SU-DHL-6 (cell line): ENCODE data around the gene GTPBP10.

ENCODE experiments used
- H2AFZ ChIP-seq: fragments of 200-600 bp; sonication (generic); 2 replicates; pipeline ENCODE4 v1.6.1; 2014; ENCODE audit warnings: low read depth, mild to moderate bottlenecking, moderate library complexity, mixed read lengths, antibody characterized with exemption, low read length; ENCODE audit not compliant: severe bottlenecking
- H3F3A ChIP-seq: fragments of 200-600 bp; shearing (Covaris generic); 2 replicates; pipeline ENCODE4 v1.6.0; 2016; ENCODE audit warnings: antibody characterized with exemption, mild to moderate bottlenecking; ENCODE audit not compliant: insufficient read depth
- H3K27ac ChIP-seq: fragments of 200-600 bp; sonication (generic); 2 replicates; pipeline ENCODE4 v1.5.1; 2016; ENCODE audit warnings: low read depth, mild to moderate bottlenecking, low read length, moderate library complexity, mixed read lengths
- H3K27me3 ChIP-seq: fragments of 200-600 bp; sonication (generic), shearing (Covaris generic); 2 replicates; pipeline ENCODE4 v1.6.0; 2014; ENCODE audit warnings: mild to moderate bottlenecking, low read length
- H3K36me3 ChIP-seq: fragments of 200-600 bp; sonication (generic); 2 replicates; pipeline ENCODE4 v1.6.1; 2014; ENCODE audit warnings: mild to moderate bottlenecking, low read length, mixed read lengths
- H3K4me2 ChIP-seq: fragments of 300-600, 200-600 bp; shearing (Covaris generic), sonication (generic); 2 replicates; pipeline ENCODE4 v1.6.0; 2014; ENCODE audit warnings: low read length, low read depth, mild to moderate bottlenecking; ENCODE audit not compliant: poor library complexity, severe bottlenecking
- H3K4me3 ChIP-seq: fragments of 200-600 bp; sonication (generic); 2 replicates; pipeline ENCODE4 v1.5.1; 2014; ENCODE audit warnings: antibody characterized with exemption, low read length, mild to moderate bottlenecking, mixed read lengths; ENCODE audit not compliant: insufficient read depth, poor library complexity, severe bottlenecking
- H3K79me2 ChIP-seq: fragments of 200-600 bp; sonication (generic); 2 replicates; pipeline ENCODE4 v1.6.1; 2014; ENCODE audit warnings: mild to moderate bottlenecking, low read length, moderate library complexity; ENCODE audit not compliant: insufficient read depth
- H3K9ac ChIP-seq: fragments of 200-600 bp; sonication (generic); 2 replicates; pipeline ENCODE4 v1.7.0; 2014; ENCODE audit warnings: mild to moderate bottlenecking, low read length
- H3K9me2 ChIP-seq: fragments of 200-600 bp; sonication (generic); replicated peaks from 2 replicates; pipeline ENCODE4 v1.6.1; 2014; ENCODE audit warnings: low read length; ENCODE audit not compliant: insufficient read depth
- H3K9me3 ChIP-seq: fragments of 200-600 bp; sonication (generic); 2 replicates; pipeline ENCODE4 v1.6.1; 2014; ENCODE audit warnings: low read length, mixed read lengths; ENCODE audit not compliant: insufficient read depth
- H4K20me1 ChIP-seq: fragments of 200-600 bp; sonication (generic); 2 replicates; pipeline ENCODE4 v1.6.1; 2014; ENCODE audit warnings: low read depth, mild to moderate bottlenecking, antibody characterized with exemption, low read length, moderate library complexity, mixed read lengths
- CTCF ChIP-seq: fragments of 200-600 bp; sonication (generic); IDR thresholded peaks from one replicate; pipeline ENCODE4 v1.5.1; 2017; ENCODE audit warnings: antibody characterized with exemption, mild to moderate bottlenecking, low read length, moderate library complexity; ENCODE audit not compliant: insufficient read depth, poor library complexity, severe bottlenecking
- EZH2phosphoT487 ChIP-seq: fragments of 200-600 bp; sonication (generic), shearing (Covaris generic); conservative IDR thresholded peaks from 2 replicates; pipeline ENCODE4 v1.6.1; 2018; ENCODE audit warnings: mild to moderate bottlenecking, antibody characterized with exemption, low read length, moderate library complexity, mixed read lengths

GTPBP10 gene

GRCh38 chr7:90424720-90425119 is 78.2 kb downstream of the GTPBP10 start:
- no peak for TF ChIP-seq CTCF
- no peak for TF ChIP-seq EZH2phosphoT487
- Histone ChIP-seq H3K9me2 (no peaks in the 10 kb centered on the region), H3K9me3 (no peaks in the 10 kb centered on the region), H3K27ac (no peak overlapping the region), H3K36me3 (no peaks in the 10 kb centered on the region), H4K20me1 (no peaks in the 10 kb centered on the region), H3K4me3 (no peak overlapping the region), H3K4me2 (no peak overlapping the region), H2AFZ (no peak overlapping the region), H3K9ac (no peak overlapping the region), H3F3A (no peaks in the 10 kb centered on the region), H3K79me2 (no peaks in the 10 kb centered on the region), H3K27me3 (no peaks in the 10 kb centered on the region)

DNA sequence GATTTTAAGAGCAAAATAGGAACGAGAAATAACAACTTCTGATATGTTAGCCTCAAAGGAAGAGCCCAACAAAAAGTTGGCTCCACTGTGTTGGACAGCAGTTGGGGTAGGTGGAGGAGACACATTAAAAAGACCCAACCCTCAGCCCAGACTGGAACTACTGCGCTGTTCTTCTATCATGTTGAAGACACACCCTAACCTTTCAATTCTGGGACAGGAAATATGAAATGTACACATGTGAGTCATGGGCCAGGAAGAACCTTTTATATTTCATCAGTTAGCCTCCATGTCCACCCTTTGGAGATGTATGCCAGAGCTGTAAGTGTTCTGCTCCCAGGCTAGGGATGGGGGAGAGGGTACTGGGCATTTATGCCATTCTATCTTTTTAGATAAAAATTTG is 78.9 kb downstream of the GTPBP10 start:
- Histone ChIP-seq H3K27me3 (no peaks in the 10 kb centered on the region), H3K4me2 (no peak overlapping the region), H3K79me2 (no peaks in the 10 kb centered on the region), H3K9me3 (no peaks in the 10 kb centered on the region), H2AFZ (no peak overlapping the region), H3K36me3 (no peaks in the 10 kb centered on the region), H4K20me1 (no peaks in the 10 kb centered on the region), H3K27ac (no peak overlapping the region), H3F3A (no peaks in the 10 kb centered on the region), H3K9ac (no peak overlapping the region), H3K4me3 (no peak overlapping the region), H3K9me2 (no peaks in the 10 kb centered on the region)
- TF ChIP-seq CTCF = no peak
- TF ChIP-seq EZH2phosphoT487 = no peak

DNA sequence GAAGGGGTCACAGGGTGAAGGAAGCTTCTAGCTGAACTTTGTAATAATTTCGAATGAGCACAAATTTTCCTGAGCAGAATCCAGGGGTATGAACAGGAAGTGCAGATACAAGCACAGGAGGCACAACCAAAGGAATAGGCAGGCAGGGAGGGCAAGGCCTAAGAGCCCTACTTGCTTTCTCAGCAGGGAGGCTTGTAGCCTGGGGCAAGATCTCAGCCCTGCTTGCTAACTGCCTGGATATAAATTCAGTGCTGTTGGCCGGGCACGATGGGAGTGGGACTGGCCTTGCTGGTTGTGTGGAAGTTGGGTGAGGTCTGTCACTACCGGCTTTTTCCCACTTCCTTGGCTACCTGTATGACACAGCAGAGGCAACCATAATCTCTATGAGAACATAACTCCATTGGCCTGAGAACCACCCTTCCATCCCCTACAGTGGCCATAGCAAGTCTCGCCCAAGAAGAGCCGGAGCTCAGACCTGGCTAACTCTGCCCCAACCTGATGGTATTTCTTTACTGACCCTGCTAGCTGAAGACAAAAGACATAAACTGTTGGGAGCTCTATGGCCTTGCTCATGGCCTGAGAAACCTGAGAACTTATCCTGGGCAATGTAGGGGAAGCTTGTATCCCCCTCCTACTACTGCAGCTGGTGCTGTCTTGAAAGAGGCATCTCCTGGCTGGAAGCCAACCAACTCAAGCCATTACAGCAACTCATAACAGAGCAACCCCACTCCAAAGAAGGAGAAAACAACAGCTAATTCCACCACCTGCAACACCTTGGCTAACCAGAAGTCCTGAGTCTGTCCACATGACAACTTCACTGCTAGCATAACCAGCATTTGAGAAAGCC is 84.3 kb downstream of the GTPBP10 start:
- no peak for TF ChIP-seq EZH2phosphoT487
- no peak for TF ChIP-seq CTCF
- no peaks in the 10 kb centered on the region for H3K9me2 ChIP-seq
- no peak overlapping the region for H3K4me3 ChIP-seq
- H3K27me3 ChIP-seq = no peaks in the 10 kb centered on the region
- H3K9me3 ChIP-seq = peaks cover 28% of the 10 kb centered on the region; the same call in 1 of the 2 replicates
- no peak overlapping the region for H2AFZ ChIP-seq
- H4K20me1 ChIP-seq = no peaks in the 10 kb centered on the region
- no peaks in the 10 kb centered on the region for H3F3A ChIP-seq
- no peak overlapping the region for H3K9ac ChIP-seq
- H3K4me2 ChIP-seq = no peak overlapping the region
- no peaks in the 10 kb centered on the region for H3K36me3 ChIP-seq
- H3K27ac ChIP-seq = no peak overlapping the region
- H3K79me2 ChIP-seq = no peaks in the 10 kb centered on the region
